K562 (cell line): ENCODE measurements around the gene SURF6.

Experiments
- CBFA2T3 ChIP-seq: fragments of 450-650 bp; IDR thresholded peaks from 2 replicates; pipeline ENCODE4 v1.6.1; 2017
- FUS ChIP-seq: fragments of 200-400 bp; formaldehyde crosslinking; optimal IDR thresholded peaks from 2 replicates; pipeline ENCODE3; 2017; ENCODE audit warnings: low read depth, low read length
- HOXB6 ChIP-seq: fragments of 250-450 bp; sonication (Bioruptor Pico); IDR thresholded peaks from 2 replicates; pipeline ENCODE4 v1.5.1; 2022; ENCODE audit warnings: mild to moderate bottlenecking, borderline replicate concordance
- KLF6 ChIP-seq: fragments of 250-450 bp; sonication (Bioruptor Pico); IDR thresholded peaks from 2 replicates; pipeline ENCODE4 v1.4.0; 2020; ENCODE audit warnings: mild to moderate bottlenecking, moderate library complexity, borderline replicate concordance
- POLR2A ChIP-seq: fragments of 450-650 bp; conservative IDR thresholded peaks from 2 replicates; pipeline ENCODE4 v1.6.1; 2016
- SOX6 ChIP-seq: fragments of 450-650 bp; IDR thresholded peaks from 2 replicates; pipeline ENCODE4 v1.6.1; 2014; ENCODE audit warnings: mild to moderate bottlenecking
- YY1 ChIP-seq, 3 experiments: IDR thresholded peaks; 2 replicates each; pipeline ENCODE4 v1.6.1; 2011; ENCODE audit warnings: low read length in 2 of 3, mild to moderate bottlenecking in 2 of 3, moderate library complexity in 2 of 3, borderline replicate concordance in 1 of 3, control low read depth in 1 of 3, low read depth in 1 of 3; ENCODE audit not compliant: insufficient read depth in 3 of 3, insufficient replicate concordance in 2 of 3, control insufficient read depth in 1 of 3, insufficient read length in 1 of 3; ENCODE audit errors: extremely low read depth in 1 of 3
- ZC3H4 ChIP-seq: sonication (generic); formaldehyde crosslinking; IDR thresholded peaks from 2 replicates; pipeline ENCODE4 v1.9.0; 2021; ENCODE audit warnings: missing genetic modification reagents, borderline replicate concordance
- ZNF24 ChIP-seq: fragments of 450-650 bp; IDR thresholded peaks from 2 replicates; pipeline ENCODE4 v1.6.1; 2016
- ZNF384 ChIP-seq: IDR thresholded peaks from 2 replicates; pipeline ENCODE4 v1.6.1; 2012; ENCODE audit warnings: low read depth, low read length, improper control_type of control experiment
- TF ChIP-seq, protein P1 (sequence below), 3 experiments: IDR thresholded peaks in 2 of 3; conservative IDR thresholded peaks in 1 of 3; 2 replicates each; pipeline ENCODE4 v1.5.1; 2011 to 2012; ENCODE audit warnings: low read length in 3 of 3, mild to moderate bottlenecking in 3 of 3, control low read depth in 2 of 3, improper control_type of control experiment in 1 of 3, inconsistent platforms in 1 of 3, low read depth in 1 of 3, mixed read lengths in 1 of 3, moderate library complexity in 1 of 3; ENCODE audit not compliant: insufficient read depth in 2 of 3
- TF ChIP-seq, protein P2 (sequence below), 2 experiments: fragments of 450-650 bp in 1 of 2; sonication (generic) in 1 of 2; formaldehyde crosslinking in 1 of 2; IDR thresholded peaks in 1 of 2; conservative IDR thresholded peaks in 1 of 2; 2 replicates each; pipeline versions ENCODE4 v1.6.1 to v1.8.1; 2016 to 2023; ENCODE audit warnings: mild to moderate bottlenecking in 2 of 2, moderate library complexity in 2 of 2, inconsistent platforms in 1 of 2, missing genetic modification reagents in 1 of 2
- TF ChIP-seq, protein P3 (sequence below), 2 experiments: fragments of 450-650 bp in 1 of 2; IDR thresholded peaks; 2 replicates each; pipeline ENCODE4 v1.6.1; 2011 to 2017; ENCODE audit warnings: low read depth in 2 of 2, antibody characterized with exemption in 1 of 2, borderline replicate concordance in 1 of 2, low read length in 1 of 2, mild to moderate bottlenecking in 1 of 2, mixed read lengths in 1 of 2; ENCODE audit not compliant: control insufficient read depth in 1 of 2

DNA sequence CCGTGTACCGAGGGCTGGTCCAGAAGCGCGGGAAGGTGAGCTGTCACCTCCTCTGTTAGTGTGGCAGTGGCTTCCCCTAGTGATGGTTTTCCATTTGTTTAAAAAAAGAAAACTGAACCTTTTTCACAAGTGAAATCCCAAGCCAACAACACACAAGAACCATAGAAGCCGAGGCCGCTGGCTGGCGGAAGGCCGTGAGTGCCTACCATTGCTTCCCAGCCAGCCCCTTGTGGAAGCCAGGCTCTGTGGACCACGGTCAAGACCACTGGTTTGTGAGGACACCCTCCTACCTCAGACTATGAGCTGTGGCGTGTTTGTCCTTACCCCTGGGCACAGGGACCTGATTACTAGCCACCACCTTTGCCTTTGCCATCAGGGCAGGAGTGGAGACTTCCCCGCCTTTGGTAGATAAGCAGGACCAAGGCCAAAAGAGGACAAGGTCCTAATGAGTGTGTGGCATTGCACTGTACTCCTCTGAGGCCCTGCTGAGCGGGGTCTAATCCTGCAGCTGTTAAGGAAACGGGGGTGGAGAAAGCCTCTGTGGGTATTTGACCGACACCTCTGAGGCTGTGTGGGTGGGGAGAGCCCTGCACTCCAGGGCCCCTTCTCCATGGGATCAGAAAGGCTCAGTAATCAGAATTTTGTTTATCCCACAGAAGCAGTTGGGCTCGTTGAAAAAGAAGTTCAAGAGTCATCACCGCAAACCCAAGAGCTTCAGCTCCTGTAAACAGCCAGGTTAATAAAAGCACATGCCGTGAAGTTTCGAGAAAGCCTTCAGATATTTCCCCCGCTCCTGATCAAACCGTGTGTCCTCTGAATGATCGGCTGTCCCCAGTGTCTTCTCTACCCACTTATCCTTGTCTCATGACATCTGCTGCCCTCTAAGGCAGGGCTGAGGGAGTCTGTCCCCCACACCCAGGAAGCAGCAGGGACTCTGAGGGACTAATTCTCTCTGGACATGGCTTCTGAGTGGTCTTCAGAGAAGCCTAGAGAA is 24.7 kb upstream of the SURF6 start:
- TF ChIP-seq POLR2A (peak; percentile 61), HOXB6 (CRISPR knock-in tag) (no peak), SOX6 (no peak), FUS (no peak), ZNF24 (no peak), CBFA2T3 (no peak), ZC3H4 (CRISPR knock-in tag) (no peak), YY1 (IDR thresholded peaks at IDR 0.05; ENCODE audit: borderline replicate concordance in 1 of 3, control insufficient read depth in 1 of 3, extremely low read depth in 1 of 3, insufficient read depth in 3 of 3, insufficient read length in 1 of 3, insufficient replicate concordance in 2 of 3, low read depth in 1 of 3, low read length in 2 of 3) (no peak), KLF6 (CRISPR knock-in tag) (no peak), ZNF384 (no peak)
- TF ChIP-seq, protein P1, sequence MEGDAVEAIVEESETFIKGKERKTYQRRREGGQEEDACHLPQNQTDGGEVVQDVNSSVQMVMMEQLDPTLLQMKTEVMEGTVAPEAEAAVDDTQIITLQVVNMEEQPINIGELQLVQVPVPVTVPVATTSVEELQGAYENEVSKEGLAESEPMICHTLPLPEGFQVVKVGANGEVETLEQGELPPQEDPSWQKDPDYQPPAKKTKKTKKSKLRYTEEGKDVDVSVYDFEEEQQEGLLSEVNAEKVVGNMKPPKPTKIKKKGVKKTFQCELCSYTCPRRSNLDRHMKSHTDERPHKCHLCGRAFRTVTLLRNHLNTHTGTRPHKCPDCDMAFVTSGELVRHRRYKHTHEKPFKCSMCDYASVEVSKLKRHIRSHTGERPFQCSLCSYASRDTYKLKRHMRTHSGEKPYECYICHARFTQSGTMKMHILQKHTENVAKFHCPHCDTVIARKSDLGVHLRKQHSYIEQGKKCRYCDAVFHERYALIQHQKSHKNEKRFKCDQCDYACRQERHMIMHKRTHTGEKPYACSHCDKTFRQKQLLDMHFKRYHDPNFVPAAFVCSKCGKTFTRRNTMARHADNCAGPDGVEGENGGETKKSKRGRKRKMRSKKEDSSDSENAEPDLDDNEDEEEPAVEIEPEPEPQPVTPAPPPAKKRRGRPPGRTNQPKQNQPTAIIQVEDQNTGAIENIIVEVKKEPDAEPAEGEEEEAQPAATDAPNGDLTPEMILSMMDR (IDR thresholded peaks at IDR 0.05 in 2 of 3, conservative IDR thresholded peaks at IDR 0.05 in 1 of 3; ENCODE audit: insufficient read depth in 2 of 3, low read depth in 1 of 3, low read length in 3 of 3), result no peak
- TF ChIP-seq, protein P2, sequence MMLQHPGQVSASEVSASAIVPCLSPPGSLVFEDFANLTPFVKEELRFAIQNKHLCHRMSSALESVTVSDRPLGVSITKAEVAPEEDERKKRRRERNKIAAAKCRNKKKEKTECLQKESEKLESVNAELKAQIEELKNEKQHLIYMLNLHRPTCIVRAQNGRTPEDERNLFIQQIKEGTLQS (IDR thresholded peaks at IDR 0.05), result no peak
- TF ChIP-seq, protein P2 (CRISPR knock-in tag; conservative IDR thresholded peaks at IDR 0.05), result no peak
- TF ChIP-seq, protein P3, sequence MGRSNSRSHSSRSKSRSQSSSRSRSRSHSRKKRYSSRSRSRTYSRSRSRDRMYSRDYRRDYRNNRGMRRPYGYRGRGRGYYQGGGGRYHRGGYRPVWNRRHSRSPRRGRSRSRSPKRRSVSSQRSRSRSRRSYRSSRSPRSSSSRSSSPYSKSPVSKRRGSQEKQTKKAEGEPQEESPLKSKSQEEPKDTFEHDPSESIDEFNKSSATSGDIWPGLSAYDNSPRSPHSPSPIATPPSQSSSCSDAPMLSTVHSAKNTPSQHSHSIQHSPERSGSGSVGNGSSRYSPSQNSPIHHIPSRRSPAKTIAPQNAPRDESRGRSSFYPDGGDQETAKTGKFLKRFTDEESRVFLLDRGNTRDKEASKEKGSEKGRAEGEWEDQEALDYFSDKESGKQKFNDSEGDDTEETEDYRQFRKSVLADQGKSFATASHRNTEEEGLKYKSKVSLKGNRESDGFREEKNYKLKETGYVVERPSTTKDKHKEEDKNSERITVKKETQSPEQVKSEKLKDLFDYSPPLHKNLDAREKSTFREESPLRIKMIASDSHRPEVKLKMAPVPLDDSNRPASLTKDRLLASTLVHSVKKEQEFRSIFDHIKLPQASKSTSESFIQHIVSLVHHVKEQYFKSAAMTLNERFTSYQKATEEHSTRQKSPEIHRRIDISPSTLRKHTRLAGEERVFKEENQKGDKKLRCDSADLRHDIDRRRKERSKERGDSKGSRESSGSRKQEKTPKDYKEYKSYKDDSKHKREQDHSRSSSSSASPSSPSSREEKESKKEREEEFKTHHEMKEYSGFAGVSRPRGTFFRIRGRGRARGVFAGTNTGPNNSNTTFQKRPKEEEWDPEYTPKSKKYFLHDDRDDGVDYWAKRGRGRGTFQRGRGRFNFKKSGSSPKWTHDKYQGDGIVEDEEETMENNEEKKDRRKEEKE (IDR thresholded peaks at IDR 0.05; ENCODE audit: borderline replicate concordance in 1 of 2, control insufficient read depth in 1 of 2, low read depth in 2 of 2, low read length in 1 of 2), result 0 out of 4 replicates have a peak, but pooled peaks of 1 of the 2 experiments have one; percentile 31
